Skeletal muscle tissue (tissue), 4 donors: ENCODE measurements around the gene PTRH1. TPM values are rescaled to one million over a fixed set of nuclear protein-coding genes. Genes with fewer than 3 reads are reported as not detected.

Experiments used
- H3K27ac ChIP-seq: one replicate; pipeline ENCODE4 v1.7.0; 2013; ENCODE audit warnings: mild to moderate bottlenecking, low read depth, low read length, inconsistent platforms
- H3K27me3 ChIP-seq, 3 donors: one replicate each; pipeline ENCODE4 v1.7.0; 2013; ENCODE audit warnings: low read length in 3 of 3; ENCODE audit not compliant: control insufficient read depth in 3 of 3, insufficient read depth in 3 of 3
- H3K36me3 ChIP-seq, 3 donors: one replicate each; pipeline ENCODE4 v1.7.0; 2013; ENCODE audit warnings: low read length in 3 of 3; ENCODE audit not compliant: control insufficient read depth in 3 of 3, insufficient read depth in 3 of 3
- H3K4me1 ChIP-seq, 3 donors: one replicate each; pipeline ENCODE4 v1.7.0; 2013; ENCODE audit warnings: low read length in 3 of 3, mild to moderate bottlenecking in 3 of 3; ENCODE audit not compliant: control insufficient read depth in 3 of 3, insufficient read depth in 3 of 3
- H3K4me3 ChIP-seq, 3 donors: one replicate each; pipeline ENCODE4 v1.7.0; 2013; ENCODE audit warnings: low read length in 3 of 3
- H3K9ac ChIP-seq, 3 donors: one replicate each; pipeline ENCODE4 v1.7.0; 2013; ENCODE audit warnings: low read length in 3 of 3, mild to moderate bottlenecking in 3 of 3, moderate library complexity in 2 of 3, low read depth in 1 of 3
- H3K9me3 ChIP-seq, 3 donors: one replicate each; pipeline ENCODE4 v1.7.0; 2013; ENCODE audit warnings: low read length in 3 of 3; ENCODE audit not compliant: control insufficient read depth in 3 of 3
- total RNA-seq: library from RNA; depleted of rRNA; stranded (reverse); fragments of >200 nt; gene quantifications from one replicate; pipeline ENCODE4 v1.2.3, GENCODE V29; 2014
- donor health status: Osteomylitis.

PTRH1 gene
- total RNA-seq, 1 donor from 2014 or later: 8.4 TPM

GRCh38 chr9:127698985-127699670 lies 16.3 kb downstream of the PTRH1 start:
- Histone ChIP-seq H3K9me3 (no peaks in the 10 kb centered on the region), H3K9ac (peak overlapping the region; percentile 51 to 74 (median 62)), H3K36me3 (no peaks in the 10 kb centered on the region), H3K4me1 (peaks cover 10 to 22% (median 21%) of the 10 kb centered on the region in 3 donors), H3K27ac (peak overlapping the region; percentile 95), H3K4me3 (peak overlapping the region; percentile 23 to 64 (median 59)), H3K27me3 (no peaks in the 10 kb centered on the region)

- no peaks in the 10 kb centered on the region for H3K9me3 ChIP-seq
These were observed 17.1 kb downstream of the PTRH1 start for GRCh38 chr9:127698386-127698785.

GRCh38 chr9:127697575-127697974 lies 17.9 kb downstream of the PTRH1 start:
- Histone ChIP-seq H3K36me3 (peaks cover 0 to 6% (median 3%) of the 10 kb centered on the region in 3 donors), H3K4me1 (peaks cover 10 to 22% (median 21%) of the 10 kb centered on the region in 3 donors), H3K4me3 (no peak overlapping the region), H3K9me3 (no peaks in the 10 kb centered on the region), H3K27me3 (no peaks in the 10 kb centered on the region), H3K27ac (no peak overlapping the region), H3K9ac (no peak overlapping the region)

More at GRCh38 chr9:127698386-127698785, 17.1 kb downstream of the PTRH1 start:
- H3K4me3 ChIP-seq: no peak overlapping the region
- no peak overlapping the region for H3K9ac ChIP-seq
- H3K36me3 ChIP-seq: peaks cover 0 to 4% (median 0%) of the 10 kb centered on the region in 3 donors
- H3K27ac ChIP-seq: peak overlapping the region; percentile 95
- H3K4me1 ChIP-seq: peaks cover 10 to 22% (median 21%) of the 10 kb centered on the region in 3 donors
- H3K27me3 ChIP-seq: no peaks in the 10 kb centered on the region

- peaks cover 4 to 18% (median 9%) of the 10 kb centered on the region in 3 donors for H3K36me3 ChIP-seq
- H3K9ac ChIP-seq: no peak overlapping the region
- H3K9me3 ChIP-seq: no peaks in the 10 kb centered on the region
- H3K4me3 ChIP-seq: no peak overlapping the region
- H3K27me3 ChIP-seq: no peaks in the 10 kb centered on the region
- H3K4me1 ChIP-seq: peaks cover 6 to 14% (median 12%) of the 10 kb centered on the region in 3 donors
- no peak overlapping the region for H3K27ac ChIP-seq
These were observed 20.4 kb downstream of the PTRH1 start for GRCh38 chr9:127694890-127695720.

GRCh38 chr9:127693697-127694096 lies 21.8 kb downstream of the PTRH1 start:
- Histone ChIP-seq H3K4me1 (peaks cover 0 to under 1% (median under 1%) of the 10 kb centered on the region in 3 donors), H3K9me3 (no peaks in the 10 kb centered on the region), H3K36me3 (peaks cover 8 to 27% (median 13%) of the 10 kb centered on the region in 3 donors), H3K27me3 (no peaks in the 10 kb centered on the region), H3K27ac (no peak overlapping the region), H3K9ac (no peak overlapping the region), H3K4me3 (no peak overlapping the region)

GRCh38 chr9:127693143-127693542 lies 22.3 kb downstream of the PTRH1 start:
- Histone ChIP-seq H3K27me3 (no peaks in the 10 kb centered on the region), H3K4me1 (no peaks in the 10 kb centered on the region), H3K9ac (no peak overlapping the region), H3K4me3 (no peak overlapping the region), H3K36me3 (peaks cover 8 to 27% (median 14%) of the 10 kb centered on the region in 3 donors), H3K27ac (no peak overlapping the region), H3K9me3 (no peaks in the 10 kb centered on the region)

GRCh38 chr9:127692071-127692470 lies 23.4 kb downstream of the PTRH1 start:
- H3K36me3 ChIP-seq: peaks cover 8 to 27% (median 16%) of the 10 kb centered on the region in 3 donors
- no peaks in the 10 kb centered on the region for H3K27me3 ChIP-seq
- no peaks in the 10 kb centered on the region for H3K4me1 ChIP-seq
- no peak overlapping the region for H3K9ac ChIP-seq
- H3K4me3 ChIP-seq: no peak overlapping the region
- H3K27ac ChIP-seq: no peak overlapping the region
- no peaks in the 10 kb centered on the region for H3K9me3 ChIP-seq

GRCh38 chr9:127690735-127691134 lies 24.7 kb downstream of the PTRH1 start:
- no peak overlapping the region for H3K9ac ChIP-seq
- H3K4me3 ChIP-seq: no peak overlapping the region
- H3K27ac ChIP-seq: no peak overlapping the region
- H3K4me1 ChIP-seq: peaks cover 0 to 7% (median 7%) of the 10 kb centered on the region in 3 donors
- H3K9me3 ChIP-seq: no peaks in the 10 kb centered on the region
- H3K36me3 ChIP-seq: peaks cover 8 to 27% (median 16%) of the 10 kb centered on the region in 3 donors
- no peaks in the 10 kb centered on the region for H3K27me3 ChIP-seq

GRCh38 chr9:127689329-127690000 lies 26.0 kb downstream of the PTRH1 start:
- no peak overlapping the region for H3K4me3 ChIP-seq
- H3K27ac ChIP-seq: no peak overlapping the region
- no peaks in the 10 kb centered on the region for H3K27me3 ChIP-seq
- peaks cover 8 to 27% (median 20%) of the 10 kb centered on the region in 3 donors for H3K36me3 ChIP-seq
- no peak overlapping the region for H3K9ac ChIP-seq
- H3K4me1 ChIP-seq: peaks cover 0 to 7% (median 7%) of the 10 kb centered on the region in 3 donors
- no peaks in the 10 kb centered on the region for H3K9me3 ChIP-seq
